Measurements from ENCODE around the gene POU2F2.
"Not testable (repeated sequence)": the region's sequence is repeated elsewhere in the genome, so short reads cannot be mapped to it uniquely, and the experiment has no call there.

Gene POU2F2

DNA sequence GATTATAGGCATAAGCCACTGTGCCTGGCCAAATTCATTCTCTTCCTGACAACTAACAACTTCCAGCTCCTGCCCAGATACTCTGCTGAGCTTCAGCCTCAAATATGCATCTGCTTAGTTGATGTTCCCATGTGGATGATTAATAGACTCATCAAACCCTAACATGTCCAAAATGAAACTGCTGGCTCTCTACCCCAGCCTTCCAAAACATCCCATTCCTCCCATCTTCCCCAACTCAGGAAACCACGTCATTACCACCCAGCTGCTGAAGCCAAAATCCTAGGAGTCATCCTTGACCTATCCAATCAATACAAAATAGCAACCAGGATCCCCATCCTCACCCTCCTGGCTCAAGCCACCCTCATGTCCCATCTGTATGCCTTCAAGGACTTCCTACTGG is 20.9 kb downstream of the POU2F2 start:
- TF ChIP-seq, protein P1, sequence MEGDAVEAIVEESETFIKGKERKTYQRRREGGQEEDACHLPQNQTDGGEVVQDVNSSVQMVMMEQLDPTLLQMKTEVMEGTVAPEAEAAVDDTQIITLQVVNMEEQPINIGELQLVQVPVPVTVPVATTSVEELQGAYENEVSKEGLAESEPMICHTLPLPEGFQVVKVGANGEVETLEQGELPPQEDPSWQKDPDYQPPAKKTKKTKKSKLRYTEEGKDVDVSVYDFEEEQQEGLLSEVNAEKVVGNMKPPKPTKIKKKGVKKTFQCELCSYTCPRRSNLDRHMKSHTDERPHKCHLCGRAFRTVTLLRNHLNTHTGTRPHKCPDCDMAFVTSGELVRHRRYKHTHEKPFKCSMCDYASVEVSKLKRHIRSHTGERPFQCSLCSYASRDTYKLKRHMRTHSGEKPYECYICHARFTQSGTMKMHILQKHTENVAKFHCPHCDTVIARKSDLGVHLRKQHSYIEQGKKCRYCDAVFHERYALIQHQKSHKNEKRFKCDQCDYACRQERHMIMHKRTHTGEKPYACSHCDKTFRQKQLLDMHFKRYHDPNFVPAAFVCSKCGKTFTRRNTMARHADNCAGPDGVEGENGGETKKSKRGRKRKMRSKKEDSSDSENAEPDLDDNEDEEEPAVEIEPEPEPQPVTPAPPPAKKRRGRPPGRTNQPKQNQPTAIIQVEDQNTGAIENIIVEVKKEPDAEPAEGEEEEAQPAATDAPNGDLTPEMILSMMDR (IDR thresholded peaks at IDR 0.05; ENCODE audit: insufficient read depth, missing control alignments): no peak
- DNase-seq (ENCODE audit: insufficient read length, low spot score): no peak
- FAIRE-seq: no peak

DNA sequence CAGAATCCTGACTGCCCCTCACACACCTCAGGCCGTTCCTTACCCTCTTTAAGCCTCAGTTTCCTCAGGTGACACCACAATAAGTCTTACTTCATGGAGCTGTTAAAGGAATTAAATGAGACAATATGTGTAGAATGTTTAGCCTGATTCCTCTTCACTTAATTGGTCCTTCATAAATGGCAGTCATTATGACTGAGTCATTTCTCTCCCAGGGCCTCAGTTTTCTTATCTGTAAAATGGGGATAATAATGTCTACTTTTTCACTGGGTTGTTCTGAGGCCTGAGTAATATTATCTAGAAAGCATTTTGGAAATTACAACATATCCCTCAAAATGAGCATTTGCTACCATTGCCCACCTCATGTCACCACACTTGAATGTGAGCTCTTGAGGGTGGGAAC is 21.6 kb downstream of the POU2F2 start:
- DNase-seq (ENCODE audit: insufficient read length, low spot score) (no peak), FAIRE-seq (no peak)
- TF ChIP-seq, protein P1 (IDR thresholded peaks at IDR 0.05; ENCODE audit: insufficient read depth, missing control alignments): no peak

DNA sequence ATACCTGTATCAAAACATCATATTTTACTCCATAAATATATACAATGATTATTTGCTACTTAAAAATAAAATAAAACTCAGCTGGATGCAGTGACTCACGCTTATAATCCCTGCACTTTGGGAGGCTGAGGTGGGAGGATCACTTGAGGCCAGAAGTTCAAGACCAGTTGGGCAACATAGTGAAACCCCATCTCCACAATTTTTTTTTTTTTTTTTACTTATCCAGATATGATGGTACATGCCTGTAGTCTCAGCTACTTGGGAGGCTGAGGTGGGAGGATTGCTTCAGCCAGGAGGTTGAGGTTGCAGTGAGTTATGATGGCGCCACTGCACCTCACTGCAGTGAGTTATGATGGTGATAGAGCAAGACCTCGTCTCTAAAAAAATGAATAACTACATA is 22.4 kb downstream of the POU2F2 start:
- no peak for FAIRE-seq
- DNase-seq (ENCODE audit: insufficient read length, low spot score): no peak
- TF ChIP-seq, protein P1 (IDR thresholded peaks at IDR 0.05; ENCODE audit: insufficient read depth, missing control alignments): no peak

DNA sequence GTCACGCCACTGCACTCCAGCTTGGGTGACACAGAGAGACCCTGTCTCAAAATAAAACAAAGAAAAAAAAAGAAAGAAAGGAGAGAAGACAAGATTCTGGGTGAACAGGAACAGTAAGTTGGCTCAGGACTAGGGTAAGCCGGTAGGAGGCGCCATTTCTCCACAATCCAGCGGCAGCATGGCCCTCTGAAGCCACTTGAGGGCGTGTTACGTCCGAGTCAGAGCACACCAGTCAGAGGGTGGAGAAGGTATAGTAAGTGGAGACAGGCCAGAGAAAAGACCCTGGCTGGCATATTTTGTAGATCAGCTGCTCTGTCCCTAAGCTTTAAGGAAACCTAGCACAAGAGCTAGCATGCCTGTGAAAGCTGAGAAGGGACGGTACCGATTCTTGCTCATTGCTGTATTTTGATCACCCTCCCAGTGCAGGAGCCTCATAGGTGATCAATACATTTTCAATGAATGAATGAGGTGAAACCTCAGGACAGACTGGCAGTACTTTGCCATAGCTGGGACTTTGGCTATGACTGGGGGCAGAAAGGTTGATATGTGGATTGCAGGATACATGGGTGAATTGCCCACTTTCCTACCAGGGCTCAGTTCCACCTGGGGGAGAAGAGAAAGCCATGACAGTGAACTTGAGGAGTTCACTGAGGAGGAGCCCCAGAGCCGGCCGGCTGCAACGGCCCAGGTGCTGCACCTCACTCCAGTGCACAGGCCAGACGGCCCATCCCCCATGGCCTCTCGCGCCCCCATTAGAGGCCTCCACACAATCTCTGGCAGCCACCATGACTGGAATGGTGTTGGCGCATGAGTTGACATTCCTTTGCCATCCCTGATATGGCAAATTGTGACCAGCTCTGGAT is 23.5 kb downstream of the POU2F2 start:
- TF ChIP-seq, protein P1 (IDR thresholded peaks at IDR 0.05; ENCODE audit: insufficient read depth, missing control alignments): peak; percentile 100
- DNase-seq (ENCODE audit: insufficient read length, low spot score) (peak; percentile 64), FAIRE-seq (no peak)

DNA sequence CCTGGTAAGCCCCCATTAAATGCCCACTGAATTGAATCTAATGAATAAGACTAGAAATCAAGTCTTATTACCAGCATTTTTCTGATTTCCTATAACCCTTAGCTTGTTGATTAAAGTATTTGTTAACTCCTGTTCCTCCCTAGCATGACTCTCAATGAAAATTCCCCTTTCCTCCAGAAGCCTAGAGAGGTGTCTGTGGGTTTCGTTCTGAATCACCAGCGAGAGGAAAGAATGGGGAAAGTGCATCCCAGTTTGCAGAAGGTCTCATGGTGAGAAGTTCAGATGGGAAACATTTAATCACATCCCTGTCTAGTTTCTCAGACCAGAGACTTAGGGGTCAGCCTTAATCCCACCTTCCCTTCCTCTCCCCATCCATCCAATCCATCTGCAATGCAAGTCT is 26.9 kb downstream of the POU2F2 start:
- no peak for DNase-seq (ENCODE audit: insufficient read length, low spot score)
- no peak for FAIRE-seq
- TF ChIP-seq, protein P1 (IDR thresholded peaks at IDR 0.05; ENCODE audit: insufficient read depth, missing control alignments): no peak

DNA sequence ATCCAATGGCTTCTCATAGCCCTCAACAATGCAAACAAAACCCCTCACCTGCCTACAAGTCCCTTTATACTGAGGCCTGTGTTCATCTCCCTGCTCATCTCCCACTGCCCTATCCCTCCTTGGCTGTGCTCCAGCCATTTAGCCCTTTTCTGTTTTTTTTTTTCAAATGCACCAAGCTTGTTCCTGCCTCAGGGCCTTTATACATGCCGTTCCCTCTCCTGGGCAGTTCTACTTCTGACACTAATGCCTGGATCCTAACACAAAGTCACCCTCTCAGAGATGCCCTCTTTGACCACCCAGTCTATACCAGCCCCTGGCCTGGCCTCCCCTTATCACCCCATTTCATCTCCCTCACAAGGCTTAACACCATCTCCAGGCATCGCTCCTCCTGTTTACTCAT is 29.4 kb downstream of the POU2F2 start:
- FAIRE-seq (no peak), DNase-seq (ENCODE audit: insufficient read length, low spot score) (no peak)
- TF ChIP-seq, protein P1 (IDR thresholded peaks at IDR 0.05; ENCODE audit: insufficient read depth, missing control alignments): no peak

DNA sequence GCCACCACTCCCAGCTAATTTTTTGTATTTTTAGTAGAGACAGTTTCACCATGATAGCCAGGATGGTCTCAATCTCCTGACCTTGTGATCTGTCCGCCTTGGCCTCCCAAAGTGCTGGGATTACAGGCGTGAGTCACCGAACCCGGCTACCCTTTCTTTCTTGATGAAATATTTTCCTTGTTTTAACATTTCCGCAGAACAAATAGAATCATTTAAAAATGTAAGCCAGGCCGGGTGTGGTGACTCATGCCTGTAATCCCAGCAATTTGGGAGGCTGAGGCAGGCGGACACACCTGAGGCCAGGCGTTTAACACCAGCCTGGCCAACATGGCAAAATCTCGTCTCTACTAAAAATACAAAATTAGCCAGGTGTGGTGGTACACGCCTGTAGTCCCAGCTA is 32.0 kb downstream of the POU2F2 start:
- DNase-seq (ENCODE audit: insufficient read length, low spot score); FAIRE-seq: not testable (repeated sequence)

Measured in D721Med (cell line).